ENCODE results near the gene SETBP1.

Gene SETBP1

GRCh38 chr18:44834867-44835469, 154.3 kb downstream of the SETBP1 start:
- Histone ChIP-seq H3K27ac (no peak overlapping the region), H3K4me3 (no peak overlapping the region), H3K9me3 (ENCODE audit: low read depth, low read length) (no peaks in the 10 kb centered on the region), H3K36me3 (ENCODE audit: insufficient read depth, low read length) (no peaks in the 10 kb centered on the region), H3K9ac (ENCODE audit: insufficient read length) (no peak overlapping the region)
- no peak for TF ChIP-seq FOXP2 (optimal IDR thresholded peaks at IDR 0.05; ENCODE audit: control extremely low read depth, extremely low read length, insufficient read depth)
- TF ChIP-seq EZH2 (IDR thresholded peaks at IDR 0.05): no peak
- TF ChIP-seq POLR2AphosphoS5 (IDR thresholded peaks at IDR 0.05; ENCODE audit: borderline replicate concordance, low read depth, low read length): no peak
- no peak for DNase-seq (ENCODE audit: low read depth, low spot score)

- TF ChIP-seq EZH2 (IDR thresholded peaks at IDR 0.05) (no peak), POLR2AphosphoS5 (IDR thresholded peaks at IDR 0.05; ENCODE audit: borderline replicate concordance, low read depth, low read length) (no peak), FOXP2 (optimal IDR thresholded peaks at IDR 0.05; ENCODE audit: control extremely low read depth, extremely low read length, insufficient read depth) (no peak)
- no peak overlapping the region for H3K27ac ChIP-seq
- no peak overlapping the region for H3K9ac ChIP-seq (ENCODE audit: insufficient read length)
- no peaks in the 10 kb centered on the region for H3K9me3 ChIP-seq (ENCODE audit: low read depth, low read length)
- no peaks in the 10 kb centered on the region for H3K36me3 ChIP-seq (ENCODE audit: insufficient read depth, low read length)
- no peak overlapping the region for H3K4me3 ChIP-seq
- no peak for DNase-seq (ENCODE audit: low read depth, low spot score)
Measured at GRCh38 chr18:44835703-44836102, 155.0 kb downstream of the SETBP1 start.

- DNase-seq (ENCODE audit: low read depth, low spot score): no peak
- Histone ChIP-seq H3K9me3 (ENCODE audit: low read depth, low read length) (no peaks in the 10 kb centered on the region), H3K27ac (no peak overlapping the region), H3K36me3 (ENCODE audit: insufficient read depth, low read length) (no peaks in the 10 kb centered on the region), H3K4me3 (no peak overlapping the region), H3K9ac (ENCODE audit: insufficient read length) (no peak overlapping the region)
- TF ChIP-seq FOXP2 (optimal IDR thresholded peaks at IDR 0.05; ENCODE audit: control extremely low read depth, extremely low read length, insufficient read depth) (no peak), POLR2AphosphoS5 (IDR thresholded peaks at IDR 0.05; ENCODE audit: borderline replicate concordance, low read depth, low read length) (no peak), EZH2 (IDR thresholded peaks at IDR 0.05) (no peak)
Measured at GRCh38 chr18:44836263-44836662, 155.6 kb downstream of the SETBP1 start.

- TF ChIP-seq FOXP2 (optimal IDR thresholded peaks at IDR 0.05; ENCODE audit: control extremely low read depth, extremely low read length, insufficient read depth) (no peak), EZH2 (IDR thresholded peaks at IDR 0.05) (no peak), POLR2AphosphoS5 (IDR thresholded peaks at IDR 0.05; ENCODE audit: borderline replicate concordance, low read depth, low read length) (no peak)
- Histone ChIP-seq H3K9ac (ENCODE audit: insufficient read length) (no peak overlapping the region), H3K27ac (no peak overlapping the region), H3K4me3 (no peak overlapping the region), H3K36me3 (ENCODE audit: insufficient read depth, low read length) (no peaks in the 10 kb centered on the region), H3K9me3 (ENCODE audit: low read depth, low read length) (no peaks in the 10 kb centered on the region)
- no peak for DNase-seq (ENCODE audit: low read depth, low spot score)
Measured at GRCh38 chr18:44837482-44838180, 156.9 kb downstream of the SETBP1 start.

- H3K9ac ChIP-seq (ENCODE audit: insufficient read length): no peak overlapping the region
Measured at GRCh38 chr18:44838971-44839666, 158.4 kb downstream of the SETBP1 start.

GRCh38 chr18:44840058-44840790, 159.5 kb downstream of the SETBP1 start:
- Histone ChIP-seq H3K4me3 (no peak overlapping the region), H3K36me3 (ENCODE audit: insufficient read depth, low read length) (no peaks in the 10 kb centered on the region), H3K27ac (no peak overlapping the region), H3K9me3 (ENCODE audit: low read depth, low read length) (no peaks in the 10 kb centered on the region), H3K9ac (ENCODE audit: insufficient read length) (no peak overlapping the region)
- no peak for TF ChIP-seq EZH2 (IDR thresholded peaks at IDR 0.05)
- no peak for TF ChIP-seq FOXP2 (optimal IDR thresholded peaks at IDR 0.05; ENCODE audit: control extremely low read depth, extremely low read length, insufficient read depth)
- no peak for TF ChIP-seq POLR2AphosphoS5 (IDR thresholded peaks at IDR 0.05; ENCODE audit: borderline replicate concordance, low read depth, low read length)
- DNase-seq (ENCODE audit: low read depth, low spot score): no peak

More at GRCh38 chr18:44838971-44839666, 158.4 kb downstream of the SETBP1 start:
- Histone ChIP-seq H3K36me3 (ENCODE audit: insufficient read depth, low read length) (no peaks in the 10 kb centered on the region), H3K4me3 (no peak overlapping the region), H3K27ac (no peak overlapping the region), H3K9me3 (ENCODE audit: low read depth, low read length) (no peaks in the 10 kb centered on the region)
- DNase-seq (ENCODE audit: low read depth, low spot score): no peak
- TF ChIP-seq POLR2AphosphoS5 (IDR thresholded peaks at IDR 0.05; ENCODE audit: borderline replicate concordance, low read depth, low read length) (no peak), EZH2 (IDR thresholded peaks at IDR 0.05) (no peak), FOXP2 (optimal IDR thresholded peaks at IDR 0.05; ENCODE audit: control extremely low read depth, extremely low read length, insufficient read depth) (no peak)

- TF ChIP-seq EZH2 (IDR thresholded peaks at IDR 0.05) (no peak), FOXP2 (optimal IDR thresholded peaks at IDR 0.05; ENCODE audit: control extremely low read depth, extremely low read length, insufficient read depth) (no peak), POLR2AphosphoS5 (IDR thresholded peaks at IDR 0.05; ENCODE audit: borderline replicate concordance, low read depth, low read length) (no peak)
- no peak for DNase-seq (ENCODE audit: low read depth, low spot score)
- Histone ChIP-seq H3K9ac (ENCODE audit: insufficient read length) (no peak overlapping the region), H3K27ac (no peak overlapping the region), H3K9me3 (ENCODE audit: low read depth, low read length) (no peaks in the 10 kb centered on the region), H3K4me3 (no peak overlapping the region), H3K36me3 (ENCODE audit: insufficient read depth, low read length) (no peaks in the 10 kb centered on the region)
Measured at GRCh38 chr18:44841221-44841620, 160.5 kb downstream of the SETBP1 start.

Measured in SK-N-MC (cell line).